Loucy (cell line): ENCODE measurements around the gene JAK3.

Source experiments
- H2AFZ ChIP-seq: fragments of 200-600 bp; sonication (generic); 2 replicates; pipeline ENCODE4 v1.6.0; 2016; ENCODE audit warnings: antibody characterized with exemption, mild to moderate bottlenecking, low read length, moderate library complexity
- H3F3A ChIP-seq: fragments of 200-600 bp; 2 replicates; pipeline ENCODE4 v1.6.0; 2016; ENCODE audit warnings: antibody characterized with exemption, low read depth, mild to moderate bottlenecking
- H3K27me3 ChIP-seq: fragments of 200-600 bp; sonication (generic); 2 replicates; pipeline ENCODE4 v1.6.1; 2014; ENCODE audit warnings: low read length, mild to moderate bottlenecking; ENCODE audit not compliant: insufficient read depth, poor library complexity, severe bottlenecking
- H3K36me3 ChIP-seq: fragments of 200-600 bp; sonication (generic); 2 replicates; pipeline ENCODE4 v1.6.1; 2016; ENCODE audit warnings: low read length; ENCODE audit not compliant: insufficient read depth
- H3K4me1 ChIP-seq: fragments of 200-600 bp; sonication (generic); 2 replicates; pipeline ENCODE4 v1.5.1; 2014; ENCODE audit warnings: low read length, mild to moderate bottlenecking; ENCODE audit not compliant: insufficient read depth, poor library complexity, severe bottlenecking
- H3K4me2 ChIP-seq: fragments of 200-600 bp; sonication (generic); 2 replicates; pipeline ENCODE4 v1.6.0; 2014; ENCODE audit warnings: antibody characterized with exemption, low read length, low read depth, mild to moderate bottlenecking; ENCODE audit not compliant: poor library complexity, severe bottlenecking
- H3K4me3 ChIP-seq: fragments of 200-600 bp; sonication (generic); 2 replicates; pipeline ENCODE4 v1.5.1; 2014; ENCODE audit warnings: low read length, mild to moderate bottlenecking, mixed read lengths; ENCODE audit not compliant: poor library complexity, severe bottlenecking
- H3K79me2 ChIP-seq: fragments of 200-600 bp; sonication (generic); 2 replicates; pipeline ENCODE4 v1.6.1; 2014; ENCODE audit warnings: low read length; ENCODE audit not compliant: insufficient read depth
- H3K9ac ChIP-seq: fragments of 200-600 bp; sonication (generic); 2 replicates; pipeline ENCODE4 v1.6.0; 2014; ENCODE audit warnings: mild to moderate bottlenecking, low read depth, low read length, moderate library complexity; ENCODE audit not compliant: poor library complexity, severe bottlenecking
- H3K9me2 ChIP-seq: fragments of 200-600 bp; sonication (generic); replicated peaks from 2 replicates; pipeline ENCODE4 v1.6.1; 2016; ENCODE audit warnings: low read depth, low read length, mixed read lengths
- H3K9me3 ChIP-seq: fragments of 200-600 bp; sonication (generic); 2 replicates; pipeline ENCODE4 v1.6.1; 2014; ENCODE audit warnings: mild to moderate bottlenecking, antibody characterized with exemption, low read length, low read depth; ENCODE audit not compliant: insufficient read depth
- H4K20me1 ChIP-seq: fragments of 200-600 bp; sonication (generic); 2 replicates; pipeline ENCODE4 v1.6.0; 2014; ENCODE audit warnings: antibody characterized with exemption, low read length, mild to moderate bottlenecking; ENCODE audit not compliant: insufficient read depth, poor library complexity, severe bottlenecking
- CTCF ChIP-seq: fragments of 200-600 bp; sonication (generic); conservative IDR thresholded peaks from 2 replicates; pipeline ENCODE4 v1.5.1; 2014; ENCODE audit warnings: mild to moderate bottlenecking, antibody characterized with exemption, low read length
- EZH2phosphoT487 ChIP-seq: fragments of 200-600 bp; IDR thresholded peaks from 2 replicates; pipeline ENCODE4 v1.6.1; 2018; ENCODE audit warnings: antibody characterized with exemption, mild to moderate bottlenecking, moderate library complexity, borderline replicate concordance

The JAK3 gene

GRCh38 chr19:17790059-17790780 is 57.6 kb downstream of the JAK3 start:
- H3K9ac ChIP-seq: peak overlapping the region; percentile 69
- no peak overlapping the region for H3K4me3 ChIP-seq
- no peaks in the 10 kb centered on the region for H3K9me2 ChIP-seq
- no peak overlapping the region for H2AFZ ChIP-seq
- peak overlapping the region; percentile 59 for H3K4me2 ChIP-seq
- no peaks in the 10 kb centered on the region for H4K20me1 ChIP-seq
- no peaks in the 10 kb centered on the region for H3K79me2 ChIP-seq
- H3K9me3 ChIP-seq: no peaks in the 10 kb centered on the region
- no peak for TF ChIP-seq EZH2phosphoT487
- no peak for TF ChIP-seq CTCF
- H3K36me3 ChIP-seq: no peaks in the 10 kb centered on the region
- H3F3A ChIP-seq: peaks cover 13% of the 10 kb centered on the region
- H3K27me3 ChIP-seq: no peaks in the 10 kb centered on the region
- H3K4me1 ChIP-seq: peaks cover 32% of the 10 kb centered on the region

- Histone ChIP-seq H3K79me2 (no peaks in the 10 kb centered on the region), H3K9me3 (no peaks in the 10 kb centered on the region), H3K4me1 (peaks cover 31% of the 10 kb centered on the region), H3F3A (peaks cover 13% of the 10 kb centered on the region), H3K4me3 (no peak overlapping the region), H3K9me2 (no peaks in the 10 kb centered on the region), H3K4me2 (no peak overlapping the region), H2AFZ (no peak overlapping the region), H3K9ac (no peak overlapping the region), H3K27me3 (no peaks in the 10 kb centered on the region), H4K20me1 (no peaks in the 10 kb centered on the region), H3K36me3 (peaks cover 4% of the 10 kb centered on the region; the same call in 1 of the 2 replicates)
- TF ChIP-seq CTCF (no peak), EZH2phosphoT487 (no peak)
Observed at GRCh38 chr19:17788632-17789031, 59.1 kb downstream of the JAK3 start.

GRCh38 chr19:17787274-17787913 is 60.4 kb downstream of the JAK3 start:
- Histone ChIP-seq H2AFZ (no peak overlapping the region), H3K4me2 (no peak overlapping the region), H3K27me3 (no peaks in the 10 kb centered on the region), H3K9me3 (no peaks in the 10 kb centered on the region), H3K4me3 (no peak overlapping the region), H3K79me2 (no peaks in the 10 kb centered on the region), H3K9me2 (no peaks in the 10 kb centered on the region), H4K20me1 (no peaks in the 10 kb centered on the region), H3K36me3 (peaks cover 7% of the 10 kb centered on the region; the same call in 1 of the 2 replicates), H3K4me1 (peaks cover 25% of the 10 kb centered on the region), H3F3A (peaks cover 13% of the 10 kb centered on the region), H3K9ac (no peak overlapping the region)
- TF ChIP-seq CTCF (no peak), EZH2phosphoT487 (no peak)
